Anterior cingulate cortex (tissue), 58 donors: ENCODE measurements around the gene TMEM141.
"Not testable (repeated sequence)": the region's sequence is repeated elsewhere in the genome, so short reads cannot be mapped to it uniquely, and the experiment has no call there.

Source experiments
- DNase-seq, 58 donors: peaks; one replicate each; lab custom pipeline; 2025; lab: John Stamatoyannopoulos, UW

The TMEM141 gene

DNA sequence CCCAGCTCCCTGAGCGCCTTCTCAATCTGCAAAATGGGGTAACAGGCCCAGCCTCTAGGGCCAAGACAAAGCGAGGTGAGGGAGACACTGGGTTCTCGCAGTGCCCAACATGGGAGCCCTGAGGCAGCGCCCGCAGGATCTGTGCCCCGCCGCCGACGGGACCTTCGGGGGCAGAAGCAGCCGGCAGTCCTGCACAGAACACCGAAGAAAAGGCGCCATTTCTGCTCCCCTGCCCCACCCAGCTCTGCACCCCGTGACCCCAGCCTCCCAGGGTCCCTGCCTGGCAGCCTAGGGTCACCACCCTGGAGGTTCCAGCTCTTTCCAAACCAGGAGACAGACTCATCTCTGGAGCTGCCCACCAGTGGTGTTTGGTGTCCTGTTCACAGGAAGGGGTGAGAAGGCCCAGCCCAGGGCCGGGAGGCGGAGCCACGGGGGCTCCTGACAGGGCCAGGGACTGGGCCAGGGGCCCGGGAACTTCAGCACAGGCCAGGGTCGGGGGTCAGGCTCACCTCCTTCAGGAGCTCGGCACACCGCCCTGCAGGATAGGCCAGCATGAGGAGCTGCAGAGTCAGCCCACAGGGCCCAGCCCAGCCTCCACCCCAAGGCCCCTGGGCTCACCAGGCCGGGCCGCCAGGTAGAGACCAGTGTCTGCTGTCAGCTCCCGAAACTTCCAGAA lies 36.4 kb upstream of the TMEM141 start:
- DNase-seq = no peak

DNA sequence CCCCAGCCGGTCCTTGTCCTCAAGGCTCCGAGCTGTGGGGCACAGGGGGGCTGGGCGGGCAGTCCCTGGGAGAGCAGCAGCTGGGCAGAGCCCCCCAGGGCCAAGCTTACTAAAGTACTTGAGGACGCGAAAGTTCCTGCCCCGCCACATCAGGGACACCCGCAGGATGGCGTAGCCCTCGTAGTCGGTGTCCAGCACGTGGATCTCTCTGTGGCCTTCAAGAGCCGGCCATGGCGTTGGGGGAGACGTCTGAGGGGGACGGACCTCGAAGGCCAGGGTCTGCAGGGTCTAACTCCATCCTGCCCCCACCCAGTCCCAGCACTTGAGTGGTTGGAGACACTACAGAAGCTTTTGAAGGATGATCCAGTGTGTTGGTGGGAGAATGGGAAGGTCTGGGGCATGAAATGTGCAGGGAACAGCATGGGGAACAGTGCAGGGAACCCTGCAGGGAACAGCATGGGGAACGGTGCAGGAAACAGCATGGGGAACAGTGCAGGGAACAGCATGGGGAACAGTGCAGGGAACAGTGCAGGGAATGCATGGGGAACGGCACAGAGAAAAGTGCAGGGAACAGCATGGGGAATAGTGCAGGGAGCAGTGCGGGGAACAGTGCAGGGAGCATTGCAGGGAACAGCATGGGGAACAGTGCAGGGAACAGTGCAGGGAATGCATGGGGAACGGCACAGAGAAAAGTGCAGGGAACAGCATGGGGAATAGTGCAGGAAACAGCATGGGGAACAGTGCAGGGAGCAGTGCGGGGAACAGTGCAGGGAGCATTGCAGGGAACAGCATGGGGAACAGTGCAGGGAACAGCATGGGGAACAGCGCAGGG lies 35.6 kb upstream of the TMEM141 start:
- not testable (repeated sequence) for DNase-seq

DNA sequence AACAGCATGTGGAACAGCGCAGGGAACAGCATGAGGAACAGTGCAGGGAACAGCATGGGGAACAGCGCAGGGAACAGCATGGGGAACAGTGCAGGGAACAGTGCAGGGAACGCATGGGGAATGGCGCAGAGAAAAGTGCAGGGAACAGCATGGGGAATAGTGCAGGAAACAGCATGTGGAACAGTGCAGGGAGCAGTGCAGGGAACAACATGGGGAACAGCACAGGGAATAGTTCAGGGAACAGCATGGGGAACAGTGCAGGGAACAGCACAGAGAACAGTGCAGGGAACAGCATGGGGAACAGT lies 35.1 kb upstream of the TMEM141 start:
- DNase-seq = no peak

DNA sequence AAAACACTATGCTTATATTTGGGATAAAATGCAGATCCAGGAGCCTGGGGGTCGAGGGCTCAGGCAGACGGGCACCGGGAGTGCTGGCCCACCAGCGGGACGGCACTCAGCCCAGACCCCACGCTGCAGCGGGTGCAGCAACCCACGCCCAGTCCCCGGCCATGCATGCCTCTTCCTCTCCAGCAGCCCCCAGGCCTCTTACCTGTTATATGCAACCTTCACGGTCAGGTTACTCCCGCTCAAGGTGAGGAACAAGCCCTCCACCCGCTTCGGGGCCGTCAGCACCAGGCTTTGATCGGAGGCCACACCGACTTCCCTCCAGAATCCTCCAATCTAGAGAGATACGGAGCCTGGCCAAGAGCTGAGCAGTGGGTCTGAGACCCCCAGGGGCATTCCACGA lies 34.3 kb upstream of the TMEM141 start:
- DNase-seq = no peak

DNA sequence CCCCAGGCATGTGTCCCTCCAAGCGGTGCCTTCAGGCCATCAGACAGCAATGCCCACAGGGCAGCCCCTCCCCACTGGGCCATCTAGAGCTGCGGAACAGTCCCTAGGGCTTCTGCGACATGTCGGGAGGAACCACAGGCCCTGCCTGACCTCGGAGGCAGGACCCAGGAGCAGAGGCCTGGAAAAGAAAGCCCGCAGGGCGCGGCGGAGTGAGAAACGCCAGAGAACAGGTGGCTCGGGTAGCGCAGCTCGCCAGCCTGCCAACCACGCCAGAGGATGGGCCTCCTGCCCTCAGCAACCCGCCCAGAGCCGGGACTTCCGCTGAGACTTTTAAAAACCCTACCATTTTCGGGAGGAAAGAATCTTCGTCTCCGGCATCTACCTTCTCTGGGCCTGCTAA lies 33.8 kb upstream of the TMEM141 start:
- DNase-seq = no peak

DNA sequence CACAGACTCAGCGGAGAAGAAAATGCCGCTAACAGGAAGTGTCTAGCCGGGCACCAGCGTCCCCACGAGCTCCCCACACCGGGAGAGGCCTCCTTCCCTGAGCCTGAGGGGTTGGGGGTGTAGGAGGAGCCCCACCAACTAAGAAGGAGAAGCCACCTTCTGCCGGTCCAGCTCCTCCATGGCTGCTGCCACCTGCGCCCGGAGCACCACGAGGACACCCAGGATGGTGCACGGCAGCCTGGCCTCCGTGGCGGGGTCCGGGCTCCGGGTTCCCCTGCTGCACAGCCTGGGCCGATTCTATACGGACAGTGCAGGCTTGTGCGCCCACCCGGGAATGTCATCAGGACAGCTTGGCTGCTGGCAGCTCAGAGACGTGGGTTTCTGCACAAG lies 33.4 kb upstream of the TMEM141 start:
- no peak for DNase-seq

DNA sequence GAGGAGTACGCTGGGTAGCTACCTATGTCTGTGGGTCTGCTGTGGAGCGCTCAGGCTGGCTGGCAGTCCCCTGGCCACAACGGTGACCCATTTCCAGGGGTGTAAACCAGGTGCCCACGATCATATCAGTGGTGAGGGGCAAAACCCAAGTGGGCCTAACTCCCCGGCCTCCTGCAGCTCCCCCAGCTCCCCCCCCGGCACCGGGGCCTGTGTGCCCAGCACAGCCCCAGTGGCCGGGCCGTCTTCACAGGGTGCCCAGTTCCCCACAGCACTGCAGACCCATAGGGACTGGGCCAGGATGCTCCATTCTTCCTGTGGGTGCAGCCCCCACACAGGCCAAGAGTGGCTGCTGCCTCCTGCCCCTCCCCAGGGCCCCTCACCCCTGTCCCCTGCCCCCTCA lies 32.1 kb upstream of the TMEM141 start:
- DNase-seq = no peak

DNA sequence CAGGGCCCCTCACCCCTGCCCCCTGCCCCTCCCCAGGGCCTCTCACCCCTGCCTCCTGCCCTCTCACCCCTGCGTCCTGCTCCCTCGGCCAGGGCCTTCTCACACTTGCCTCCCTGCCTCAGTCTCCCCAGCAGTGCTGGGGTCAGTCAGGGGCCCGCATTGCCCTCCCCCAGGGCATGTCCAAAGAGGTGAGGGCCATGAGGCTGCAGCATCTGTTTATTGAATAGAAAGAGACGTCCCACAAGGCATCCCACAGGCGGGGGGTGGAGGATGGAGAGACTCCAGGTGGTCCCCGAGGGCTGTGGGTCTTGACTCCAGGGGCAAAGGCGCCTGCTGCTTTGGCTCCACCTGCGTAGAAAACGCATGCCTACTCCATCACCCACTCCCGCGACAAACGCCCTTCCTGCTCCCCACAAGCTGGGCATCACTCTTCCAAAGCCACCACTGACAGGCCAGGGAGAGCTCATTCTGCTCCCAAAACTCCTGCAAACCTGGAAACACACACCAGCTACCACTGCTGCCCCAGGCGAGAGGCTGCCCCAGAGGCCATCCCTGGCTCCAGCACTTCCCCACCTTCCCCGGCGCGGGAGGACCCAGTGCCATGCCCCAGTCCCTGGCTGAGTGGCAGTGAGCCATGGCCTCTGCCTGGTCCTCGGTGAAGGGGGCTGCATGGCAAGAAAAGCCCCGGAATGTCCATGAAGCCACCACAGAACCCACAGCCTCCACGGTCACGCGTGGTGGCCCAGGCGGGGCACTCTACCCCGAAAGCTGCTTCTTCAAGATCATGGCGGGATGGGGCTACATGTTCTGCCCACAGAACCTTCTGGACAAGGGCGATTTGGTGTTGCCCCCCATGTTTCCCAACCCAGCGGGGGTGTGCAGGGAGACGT lies 31.5 kb upstream of the TMEM141 start:
- DNase-seq = no peak

DNA sequence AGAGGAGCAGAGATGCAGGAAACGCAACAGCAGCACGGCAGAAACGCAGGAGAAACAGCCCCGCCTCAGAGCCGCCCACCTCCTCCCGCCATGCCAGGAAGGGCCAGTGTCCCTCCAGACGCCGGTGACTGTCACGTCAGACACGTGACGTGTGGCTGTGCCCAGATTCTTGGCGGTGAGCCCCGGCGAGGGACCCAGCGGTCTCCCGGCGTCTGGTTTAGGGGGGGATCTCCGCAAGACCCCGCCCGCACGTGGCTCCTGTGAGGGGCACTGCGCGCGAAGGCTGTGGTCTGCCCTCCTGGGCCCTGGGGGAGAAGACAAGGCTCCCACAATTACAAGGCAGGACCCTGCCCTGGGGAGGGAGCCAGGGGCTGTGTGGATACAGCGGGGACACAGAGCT lies 30.7 kb upstream of the TMEM141 start:
- peak in 1 of 58 donors; percentile 8 for DNase-seq

DNA sequence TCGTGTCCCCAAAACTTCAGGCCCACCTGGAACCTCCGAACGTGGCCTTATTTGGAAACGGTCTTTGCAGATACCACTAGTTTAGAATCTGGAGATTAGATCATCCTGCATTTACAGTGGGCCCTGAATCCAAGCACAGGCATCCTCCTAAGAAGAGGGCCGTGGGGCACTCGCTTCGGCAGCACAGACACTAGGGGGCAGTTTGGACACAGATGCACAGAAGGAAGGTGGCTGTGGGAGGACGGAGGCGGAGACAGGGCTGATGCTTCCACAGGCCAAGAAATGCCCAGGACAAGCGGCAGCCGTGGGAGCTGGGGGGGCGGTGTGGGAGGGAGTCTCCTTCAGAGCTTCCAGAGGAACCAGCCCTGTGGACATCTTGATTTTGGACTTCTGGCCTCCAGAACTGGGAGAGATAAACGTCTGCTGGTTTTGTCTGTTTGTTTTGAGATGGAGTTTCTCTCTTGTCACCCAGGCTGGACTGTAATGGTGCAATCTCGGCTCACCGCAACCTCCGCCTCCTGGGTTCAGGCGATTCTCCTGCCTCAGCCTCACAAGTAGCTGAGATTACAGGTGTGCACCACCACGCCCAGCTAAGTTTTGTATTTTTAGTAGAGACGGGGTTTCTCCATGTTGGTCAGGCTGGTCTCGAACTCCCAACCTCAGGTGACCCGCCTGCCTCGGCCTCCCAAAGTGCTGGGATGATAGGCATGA lies 30.2 kb upstream of the TMEM141 start:
- peak in 46 of 58 donors; percentile 5 to 75 (median 40) for DNase-seq

DNA sequence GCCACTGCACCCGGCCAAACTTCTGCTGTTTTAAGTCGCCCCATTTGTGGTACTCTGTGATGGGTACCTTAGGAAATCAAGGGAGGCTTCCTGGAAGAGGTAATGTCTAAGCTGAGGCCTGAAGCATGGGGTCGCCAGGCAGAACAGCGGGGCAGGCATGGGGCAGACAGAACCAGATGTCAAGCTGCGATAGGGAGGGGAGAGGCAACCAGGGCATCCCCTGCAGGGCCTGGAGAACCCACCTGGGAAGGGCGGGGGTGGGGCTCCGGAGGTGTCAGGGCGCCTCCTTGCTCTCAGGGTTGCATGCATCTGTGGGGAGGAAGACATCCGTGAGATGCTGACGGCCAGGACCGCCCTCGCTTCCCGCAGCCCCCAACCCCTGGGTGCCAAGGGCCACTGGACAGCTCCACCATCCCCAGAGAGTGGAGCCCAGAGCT lies 29.6 kb upstream of the TMEM141 start:
- no peak for DNase-seq

DNA sequence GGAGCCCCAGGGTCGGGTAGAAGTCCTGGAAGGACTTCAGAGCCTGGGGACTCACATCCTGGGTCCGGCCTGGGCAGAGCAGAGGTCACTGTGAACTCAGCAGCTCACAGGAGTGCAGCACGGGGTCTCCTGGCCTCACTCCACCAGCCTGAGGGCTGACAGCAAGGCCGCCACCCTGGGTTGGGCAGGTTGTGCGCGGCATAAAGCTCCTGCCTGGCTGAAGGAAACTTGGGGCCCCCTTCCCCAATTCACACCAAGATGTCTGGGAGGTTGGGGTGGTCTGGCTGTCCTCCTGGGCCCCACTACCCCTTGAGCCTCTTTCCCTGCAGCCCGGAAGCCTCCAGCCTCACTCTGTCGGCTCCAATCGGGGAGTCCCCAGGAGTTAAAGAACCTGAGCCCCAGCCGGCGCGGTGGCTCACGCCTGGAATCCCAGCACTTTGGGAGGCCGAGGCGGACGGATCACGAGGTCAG lies 28.9 kb upstream of the TMEM141 start:
- DNase-seq = no peak

DNA sequence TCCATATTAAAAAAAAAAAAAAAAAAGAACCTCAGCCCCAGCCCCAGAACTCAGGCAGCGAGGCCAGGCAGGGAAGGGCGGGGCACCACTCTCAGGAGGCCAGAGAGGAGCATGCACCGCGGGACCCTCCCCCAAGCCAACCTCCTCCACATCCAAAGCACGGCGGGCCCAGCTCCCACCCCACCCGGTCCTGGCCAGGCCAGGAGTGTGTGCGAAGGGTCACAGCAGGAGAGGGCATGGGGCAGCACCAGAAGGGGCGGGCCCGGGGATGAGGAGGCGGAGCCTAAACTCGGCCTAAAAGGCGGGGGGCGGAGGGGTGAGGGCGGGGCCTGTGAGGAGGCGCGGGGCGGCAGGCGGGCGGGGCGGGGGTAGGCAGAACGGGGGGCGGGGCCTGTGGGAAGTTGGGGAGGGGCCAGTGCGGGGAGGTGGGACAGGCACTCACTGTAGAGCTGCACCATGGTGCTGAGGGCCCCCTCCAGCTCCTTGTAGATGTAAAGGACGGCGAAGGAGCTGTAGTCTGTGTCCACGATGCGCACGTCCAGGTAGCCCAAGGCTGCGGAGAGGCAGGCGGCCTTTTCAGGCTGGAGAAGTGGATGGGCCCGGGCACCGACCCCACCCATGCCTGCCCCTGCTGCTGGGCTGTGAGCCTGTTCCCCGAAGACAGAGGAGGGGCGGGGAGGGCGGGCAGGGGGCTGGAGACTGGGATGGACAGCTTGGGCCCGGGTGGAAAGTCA lies 28.1 kb upstream of the TMEM141 start:
- no peak for DNase-seq

DNA sequence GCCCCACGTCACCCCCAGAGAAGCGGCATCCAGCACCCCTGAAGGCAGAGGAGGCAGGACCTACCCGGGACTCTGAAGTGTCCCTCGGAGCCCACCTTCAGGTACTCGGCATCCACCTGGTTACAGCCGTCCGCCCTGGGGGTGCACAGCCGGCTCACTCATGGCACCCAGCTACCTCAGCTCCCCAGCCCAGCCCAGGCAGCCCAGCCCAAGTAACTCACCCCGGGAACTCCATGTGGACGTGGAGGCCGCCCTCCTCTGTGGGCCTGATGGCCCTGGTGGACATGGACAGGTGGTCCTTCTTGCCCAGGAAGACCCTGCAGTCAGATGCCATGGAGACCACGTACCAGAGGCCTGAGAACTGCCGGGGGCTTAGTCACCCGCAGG lies 27.5 kb upstream of the TMEM141 start:
- no peak for DNase-seq

DNA sequence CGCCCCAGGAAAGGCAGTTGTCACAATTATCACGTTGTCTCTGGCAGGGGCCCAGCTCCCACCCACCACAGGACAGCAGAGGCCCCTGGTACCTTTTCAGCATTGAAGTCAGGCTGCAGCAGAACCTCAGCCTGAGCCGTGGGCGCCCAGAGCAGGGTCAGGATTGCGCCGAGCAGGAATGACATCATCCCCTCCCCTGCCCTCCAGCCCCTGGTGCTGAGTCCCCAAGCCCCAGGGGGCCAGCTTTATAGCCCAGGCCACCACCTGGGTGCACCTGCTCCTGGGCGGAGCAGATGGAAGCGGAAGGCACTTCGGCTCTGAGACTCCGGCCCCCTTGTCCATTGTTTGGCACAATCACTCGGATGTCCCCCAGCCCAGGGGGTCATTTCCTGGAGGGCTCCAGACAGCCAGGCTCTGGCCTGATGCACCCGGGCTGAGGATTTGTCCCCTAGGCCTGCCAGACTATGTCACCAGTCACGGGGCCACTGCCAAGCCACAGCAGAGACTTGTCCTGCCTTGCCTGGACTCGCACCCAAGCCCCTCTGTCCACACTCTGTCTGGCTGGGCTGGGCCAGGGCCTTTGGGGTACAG lies 26.7 kb upstream of the TMEM141 start, which contains the start of gene LCN15:
TSS of gene LCN15 (minus strand) at position 218 of the 591 bp plus-strand sequence. CDS start at position 188, 30 bp downstream.
- DNase-seq = no peak

DNA sequence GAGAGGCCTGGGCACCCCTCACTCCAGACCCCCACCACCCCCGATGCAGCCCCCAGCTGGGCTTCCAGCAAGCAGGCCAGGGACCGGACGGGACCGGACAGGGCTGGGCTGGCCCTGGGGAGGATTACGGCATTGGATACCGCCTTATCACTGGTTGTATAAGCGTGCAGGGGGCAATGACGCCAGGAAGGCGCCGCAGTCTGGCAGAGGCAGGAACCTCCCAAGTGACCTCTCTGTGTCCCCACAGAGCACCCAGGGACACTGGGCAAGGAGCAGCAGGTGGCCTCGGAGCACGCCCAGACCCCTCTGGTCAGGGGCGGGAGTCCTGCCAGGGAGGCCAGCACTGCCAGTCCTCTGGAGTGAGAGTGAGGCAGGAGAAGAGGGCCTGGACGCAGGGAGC lies 26.1 kb upstream of the TMEM141 start:
- no peak for DNase-seq

DNA sequence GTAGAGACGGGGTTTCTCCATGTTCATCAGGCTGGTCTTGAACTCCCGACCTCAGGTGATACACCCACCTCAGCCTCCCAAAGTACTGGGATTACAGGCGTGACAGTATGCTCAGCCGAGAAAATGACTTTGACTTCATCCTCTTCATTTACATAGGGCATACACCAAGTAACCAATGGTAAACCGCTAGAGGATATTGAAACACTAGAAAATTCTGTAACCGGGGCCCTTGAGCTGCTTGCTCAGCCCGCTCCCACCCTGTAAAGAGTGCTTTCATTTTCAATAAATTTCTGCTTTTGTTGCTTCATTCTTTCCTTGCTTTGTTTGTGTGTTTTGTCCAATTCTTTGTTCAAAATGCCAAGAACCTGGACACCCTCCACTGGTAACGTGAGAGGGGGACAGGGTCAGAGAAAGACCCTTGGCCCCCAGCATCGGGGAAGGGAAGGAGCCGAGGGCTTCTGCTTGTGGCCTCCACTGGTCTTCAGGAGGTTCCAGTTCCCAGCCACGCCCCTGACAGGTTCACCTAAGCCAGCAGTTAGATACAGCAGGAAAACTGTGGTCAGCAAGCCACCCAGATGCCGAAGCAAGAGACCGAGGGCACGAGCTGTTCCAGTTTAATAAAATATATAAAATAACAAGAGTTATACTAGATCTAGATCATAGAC lies 25.3 kb upstream of the TMEM141 start:
- not testable (repeated sequence) for DNase-seq

DNA sequence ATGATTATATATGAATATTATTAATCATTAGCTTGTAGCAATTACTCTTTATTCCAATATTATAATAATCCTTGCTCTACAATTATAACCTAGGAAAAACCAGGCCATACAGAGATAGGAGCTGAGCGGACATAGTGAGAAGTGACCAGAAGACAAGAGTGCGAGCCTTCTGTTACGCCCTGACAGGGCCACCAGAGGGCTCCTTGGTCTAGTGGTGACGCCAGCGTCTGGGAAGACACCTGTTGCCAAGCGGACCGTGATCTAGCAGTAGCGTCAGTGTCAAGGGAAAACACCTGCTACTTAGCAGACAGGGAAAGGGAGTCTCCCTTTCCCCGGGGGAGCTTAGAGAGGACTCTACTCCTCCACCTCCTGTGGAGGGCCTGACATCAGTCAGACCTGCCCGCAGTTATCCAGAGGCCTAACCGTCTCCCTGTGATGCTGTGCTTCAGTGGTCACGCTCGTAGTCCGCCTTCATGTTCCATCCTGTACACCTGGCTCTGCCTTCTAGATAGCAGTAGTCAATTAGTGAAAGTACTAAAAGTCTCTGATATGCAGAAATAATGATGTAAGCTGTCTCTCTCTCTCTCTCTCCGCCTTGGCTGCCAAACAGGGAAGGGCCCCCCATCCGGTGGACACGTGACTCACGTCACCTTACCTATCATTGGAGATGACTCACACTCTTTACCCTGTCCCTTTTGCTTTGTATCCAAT lies 24.6 kb upstream of the TMEM141 start:
- DNase-seq = peak in 34 of 58 donors; percentile 4 to 61 (median 32)
